Esophagus squamous epithelium (tissue), 4 donors: ENCODE data around the gene KCTD13.

Experiments used
- POLR2A ChIP-seq, 4 donors: fragments of 450-650 bp; IDR thresholded peaks; one replicate each; pipeline ENCODE4 v1.6.1; 2017; ENCODE audit warnings: antibody characterized with exemption in 4 of 4, mild to moderate bottlenecking in 4 of 4, moderate library complexity in 3 of 4
- TF ChIP-seq, protein P1 (sequence below), 6 experiments: fragments of 450-650 bp in 4 of 6; fragments of 200-600 bp in 2 of 6; sonication (generic) in 2 of 6; IDR thresholded peaks; one replicate each; pipeline ENCODE4 v1.5.1; 2016 to 2019; ENCODE audit warnings: antibody characterized with exemption in 6 of 6, mild to moderate bottlenecking in 4 of 6, moderate library complexity in 4 of 6

DNA sequence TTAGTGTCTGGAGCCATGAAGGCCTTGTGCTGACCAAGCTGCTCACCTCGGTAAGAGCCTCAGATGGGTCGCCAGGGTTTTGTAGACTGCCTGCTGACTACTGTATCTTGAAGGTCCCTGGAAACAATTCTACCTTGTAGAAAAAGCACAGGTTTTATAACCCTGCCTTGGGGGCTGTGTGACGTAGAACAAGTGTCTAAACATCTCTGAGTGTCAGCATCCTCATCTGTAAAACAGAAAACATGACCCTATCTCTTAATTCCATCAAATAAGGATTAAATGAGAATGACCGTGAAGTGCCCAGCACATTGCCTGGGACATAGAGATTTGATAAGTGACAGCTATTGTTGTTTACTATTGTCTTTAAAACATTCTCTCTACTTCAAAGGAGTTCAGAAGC, 42.2 kb upstream of the KCTD13 start:
- TF ChIP-seq, protein P1, sequence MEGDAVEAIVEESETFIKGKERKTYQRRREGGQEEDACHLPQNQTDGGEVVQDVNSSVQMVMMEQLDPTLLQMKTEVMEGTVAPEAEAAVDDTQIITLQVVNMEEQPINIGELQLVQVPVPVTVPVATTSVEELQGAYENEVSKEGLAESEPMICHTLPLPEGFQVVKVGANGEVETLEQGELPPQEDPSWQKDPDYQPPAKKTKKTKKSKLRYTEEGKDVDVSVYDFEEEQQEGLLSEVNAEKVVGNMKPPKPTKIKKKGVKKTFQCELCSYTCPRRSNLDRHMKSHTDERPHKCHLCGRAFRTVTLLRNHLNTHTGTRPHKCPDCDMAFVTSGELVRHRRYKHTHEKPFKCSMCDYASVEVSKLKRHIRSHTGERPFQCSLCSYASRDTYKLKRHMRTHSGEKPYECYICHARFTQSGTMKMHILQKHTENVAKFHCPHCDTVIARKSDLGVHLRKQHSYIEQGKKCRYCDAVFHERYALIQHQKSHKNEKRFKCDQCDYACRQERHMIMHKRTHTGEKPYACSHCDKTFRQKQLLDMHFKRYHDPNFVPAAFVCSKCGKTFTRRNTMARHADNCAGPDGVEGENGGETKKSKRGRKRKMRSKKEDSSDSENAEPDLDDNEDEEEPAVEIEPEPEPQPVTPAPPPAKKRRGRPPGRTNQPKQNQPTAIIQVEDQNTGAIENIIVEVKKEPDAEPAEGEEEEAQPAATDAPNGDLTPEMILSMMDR (IDR thresholded peaks at IDR 0.05): no peak
- no peak for TF ChIP-seq POLR2A (IDR thresholded peaks at IDR 0.05)
